NCI-H510A (cell line): ENCODE results near the gene ERC2.

Source experiments
- DNase-seq: peaks from one replicate; lab custom pipeline; 2025; lab: John Stamatoyannopoulos, UW

Gene ERC2

DNA sequence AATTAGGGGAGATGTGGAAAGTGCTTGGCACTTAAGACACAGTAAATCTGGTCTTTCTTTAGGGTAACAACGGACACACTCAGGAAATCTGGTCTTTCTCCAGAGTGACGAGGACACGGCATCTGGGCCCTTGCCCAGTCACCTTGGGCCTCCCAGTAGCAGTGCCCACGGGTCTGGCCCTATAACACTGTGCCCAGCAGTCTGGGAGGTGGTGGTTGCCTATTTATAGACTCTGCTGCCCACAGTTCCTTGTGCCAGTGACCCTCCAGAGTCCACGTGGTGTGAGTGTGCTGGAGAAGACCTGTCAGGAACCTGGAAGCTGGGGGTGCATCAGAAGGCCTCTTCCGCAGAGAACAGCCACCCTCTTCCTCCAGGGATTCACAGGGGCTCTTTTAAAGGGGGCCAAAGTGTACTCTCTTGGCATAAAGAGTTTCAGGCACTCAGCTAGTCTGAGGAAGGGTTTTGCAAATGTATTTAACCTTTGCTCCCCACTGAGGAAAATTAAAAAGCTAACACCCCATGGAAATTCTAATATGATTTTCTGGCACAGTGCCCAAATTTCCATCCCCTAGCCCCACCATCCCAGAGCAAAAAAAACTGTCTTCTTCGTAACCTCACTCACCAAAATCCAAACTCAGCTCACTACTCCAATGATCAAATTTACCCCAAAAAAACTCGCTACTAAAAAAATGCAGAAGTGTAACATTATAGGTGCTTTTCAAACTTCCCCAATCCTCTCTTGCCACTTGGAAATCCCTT lies 996.6 kb downstream of the ERC2 start:
- DNase-seq = no peak

DNA sequence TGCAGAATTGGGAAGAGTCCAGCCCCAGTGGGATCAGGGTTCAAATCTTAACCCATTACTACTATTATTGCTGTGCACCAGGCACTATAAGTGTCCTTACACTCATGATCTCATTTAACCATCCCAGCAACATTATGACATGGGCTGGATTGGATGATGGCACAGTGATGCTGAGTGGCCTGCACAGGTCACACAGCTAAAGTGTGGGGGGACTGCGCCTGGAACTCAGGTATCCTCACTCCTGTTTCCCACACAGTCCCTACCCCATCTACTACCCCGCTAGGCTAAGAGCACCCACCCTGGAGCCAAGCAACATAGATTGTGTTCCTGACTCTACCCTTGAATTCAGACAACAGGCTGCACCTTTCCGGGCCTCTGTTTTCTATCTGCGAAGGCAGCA lies 997.2 kb downstream of the ERC2 start:
- no peak for DNase-seq

DNA sequence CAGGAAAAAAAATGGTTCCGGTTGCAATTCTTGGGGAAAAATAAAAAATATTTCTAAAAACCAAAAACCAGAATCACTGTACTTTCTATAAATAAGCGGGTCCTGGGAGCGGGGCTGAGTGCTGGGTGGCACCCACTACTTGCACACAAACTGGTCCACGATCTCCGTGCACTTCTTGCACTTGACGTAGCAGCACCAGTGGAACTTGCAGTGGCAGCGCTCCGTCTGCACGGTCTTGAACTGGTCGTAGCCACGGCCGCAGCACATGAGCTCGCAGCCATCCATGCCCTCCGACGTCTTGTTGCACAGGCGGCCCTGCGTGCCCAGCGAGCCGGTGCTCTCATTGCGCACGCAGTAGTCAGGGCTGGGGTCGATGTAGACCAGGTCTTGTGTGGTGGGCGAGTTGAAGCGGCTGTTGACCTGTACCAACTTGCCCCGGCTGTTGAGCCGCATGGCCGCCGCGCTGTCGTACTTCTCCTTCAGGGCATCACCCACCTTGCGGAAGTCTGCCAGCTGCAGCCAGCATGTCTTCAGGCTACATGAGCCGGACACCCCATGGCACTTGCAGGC lies 998.2 kb downstream of the ERC2 start:
- no peak for DNase-seq

DNA sequence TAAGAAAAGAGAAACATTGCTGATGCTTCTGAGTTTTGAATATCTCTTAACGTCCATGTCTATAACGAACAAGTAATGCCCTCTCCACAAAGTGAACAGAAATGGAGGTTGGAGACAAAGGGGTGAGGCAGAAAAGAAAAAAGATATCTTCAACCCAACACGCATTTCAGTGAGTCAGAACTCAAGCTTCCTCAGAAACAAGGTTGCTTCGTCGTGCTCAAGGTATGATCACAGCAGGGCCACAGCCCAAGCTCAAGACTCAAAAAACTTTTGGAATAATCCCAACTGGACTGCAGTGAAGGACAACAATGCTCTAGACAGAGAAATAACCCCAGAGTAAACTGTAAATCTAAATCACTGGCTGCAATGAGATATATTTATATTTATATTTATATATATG lies 1000.0 kb downstream of the ERC2 start:
- no peak for DNase-seq

DNA sequence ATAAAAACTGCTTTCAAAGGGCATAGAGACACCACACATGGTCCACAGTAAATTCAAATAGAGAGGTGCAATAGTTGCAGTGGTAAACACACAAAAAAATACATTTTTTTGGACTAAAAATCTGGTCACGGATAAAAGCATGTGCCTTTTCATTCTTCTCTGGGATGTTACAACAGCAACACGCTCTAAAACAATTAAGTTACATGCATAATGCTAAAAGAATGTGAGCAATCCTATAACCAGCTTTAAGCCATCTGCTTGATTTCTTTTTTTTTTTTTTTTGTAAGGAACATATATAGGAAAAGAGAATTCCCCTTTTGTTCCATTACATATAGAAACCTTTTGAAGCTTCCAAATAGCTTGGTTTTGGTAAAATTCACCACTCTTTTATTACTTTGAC lies 1001.2 kb downstream of the ERC2 start:
- DNase-seq = no peak

DNA sequence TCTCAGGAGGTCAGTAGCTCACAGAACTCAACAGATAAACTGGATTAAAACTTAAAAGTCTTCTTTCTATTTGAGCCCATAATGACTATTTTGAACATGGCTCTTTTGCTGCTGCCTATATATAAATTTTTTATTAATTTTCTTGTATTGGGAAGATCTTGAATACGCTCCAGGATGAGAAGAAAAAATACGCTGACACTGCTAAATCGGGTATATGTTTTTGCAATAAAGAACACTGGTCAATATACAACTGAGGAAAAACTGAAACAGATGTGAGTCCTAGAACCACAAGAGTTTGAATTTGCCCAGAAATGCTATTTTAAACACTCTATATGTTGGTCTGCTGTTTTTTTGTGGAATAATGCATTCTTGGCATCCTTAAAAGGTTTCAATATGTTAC lies 1001.7 kb downstream of the ERC2 start:
- no peak for DNase-seq

DNA sequence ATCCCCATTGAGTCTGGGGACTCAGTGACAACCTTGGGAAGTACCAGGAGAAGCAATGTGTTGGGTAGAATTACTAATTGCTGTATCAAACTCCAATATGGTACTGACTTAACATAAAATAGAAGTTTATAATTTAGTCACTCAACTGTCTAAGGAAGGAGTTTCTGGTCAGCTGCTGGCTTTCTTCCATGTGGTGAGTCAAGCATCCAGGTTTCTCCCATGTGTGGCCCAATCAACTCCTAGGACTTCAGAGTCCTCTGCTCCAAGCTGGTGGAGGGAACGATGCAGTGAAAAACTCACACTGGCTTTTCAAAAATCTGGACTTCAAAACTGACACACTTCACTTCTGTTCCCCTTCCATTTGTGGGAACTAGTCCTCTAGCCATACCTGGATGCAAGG lies 1006.4 kb downstream of the ERC2 start:
- DNase-seq = no peak

DNA sequence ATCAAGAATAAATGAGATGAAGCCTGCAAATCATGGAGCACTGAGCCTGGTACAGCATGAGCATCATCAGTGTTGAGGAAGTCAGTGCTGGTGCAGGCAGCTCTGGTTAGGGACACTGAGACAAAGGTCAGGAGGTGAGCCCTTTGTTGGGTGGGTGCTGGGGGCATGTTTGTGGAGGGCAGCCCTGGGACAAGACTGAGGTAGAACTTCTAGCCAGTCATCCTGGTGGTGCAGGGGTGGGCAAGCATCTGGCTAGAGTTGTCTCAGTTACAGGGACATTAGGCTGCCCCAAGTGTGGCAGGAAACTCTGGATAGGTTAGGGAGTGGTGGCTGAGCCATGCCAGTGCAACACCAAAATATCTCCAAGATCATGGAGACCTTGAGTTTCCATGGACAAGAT lies 1008.4 kb downstream of the ERC2 start:
- no peak for DNase-seq
